GM12875 (cell line): ENCODE measurements around the gene RAD9A.
A peak's percentile ranks its signal among the peaks of the same experiment; 100 is the strongest.

Experiments
- H3K4me3 ChIP-seq: one replicate; pipeline ENCODE4 v1.5.1; 2011; ENCODE audit warnings: low read depth, low read length, control low read depth
- CTCF ChIP-seq: IDR thresholded peaks from 2 replicates; pipeline ENCODE4 v1.5.1; 2011; ENCODE audit warnings: low read depth, mild to moderate bottlenecking, control low read depth, inconsistent platforms, low read length, moderate library complexity, borderline replicate concordance; ENCODE audit not compliant: insufficient read depth

The RAD9A gene

GRCh38 chr11:67400251-67400941 lies 8.6 kb downstream of the RAD9A start:
- H3K4me3 ChIP-seq, result peak overlapping the region; percentile 81
- TF ChIP-seq CTCF, result no peak

- peak overlapping the region; percentile 81 for H3K4me3 ChIP-seq
- TF ChIP-seq CTCF, result no peak
Measured at GRCh38 chr11:67400942-67401494, 9.2 kb downstream of the RAD9A start.

- peak; percentile 39; the same call in 1 of the 2 replicates for TF ChIP-seq CTCF
- peak within 1 kb of the TSS; percentile 81 for H3K4me3 ChIP-seq
Measured at GRCh38 chr11:67401495-67402191, 9.9 kb downstream of the RAD9A start, which contains the start of gene PPP1CA. TSS of gene PPP1CA (minus strand) at chr11:67401858. CDS start at chr11:67401782, 76 bp downstream.

GRCh38 chr11:67402192-67402839 lies 10.5 kb downstream of the RAD9A start:
- H3K4me3 ChIP-seq, result peak overlapping the region; percentile 46

- peak overlapping the region; percentile 58 for H3K4me3 ChIP-seq
Measured at GRCh38 chr11:67403085-67403484, 11.3 kb downstream of the RAD9A start.

GRCh38 chr11:67404515-67405195 lies 12.9 kb downstream of the RAD9A start:
- TF ChIP-seq CTCF, result no peak
- H3K4me3 ChIP-seq, result peak overlapping the region; percentile 58

- H3K4me3 ChIP-seq, result peak overlapping the region; percentile 58
- TF ChIP-seq CTCF, result no peak
Measured at GRCh38 chr11:67405196-67405567, 13.4 kb downstream of the RAD9A start.
